ENCODE data around the gene MSMP.

Gene MSMP

GRCh38 chr9:35754264-35754663 is at the start of gene MSMP:
Gene MSMP (minus strand): TSS chr9:35754276. CDS start chr9:35754129, 147 bp downstream.
- DNase-seq = no peak

GRCh38 chr9:35801328-35802128 is 47.5 kb upstream of the MSMP start:
- no peak for DNase-seq

GRCh38 chr9:35800530-35800929 is 46.5 kb upstream of the MSMP start:
- DNase-seq = no peak

GRCh38 chr9:35798658-35799374 is 44.7 kb upstream of the MSMP start:
- no peak for DNase-seq

- DNase-seq = no peak
These were observed 43.4 kb upstream of the MSMP start for GRCh38 chr9:35797311-35798109.

GRCh38 chr9:35795695-35796094 is 41.6 kb upstream of the MSMP start:
- DNase-seq = no peak

- DNase-seq = no peak
These were observed 39.4 kb upstream of the MSMP start for GRCh38 chr9:35793461-35793860.

- no peak for DNase-seq
These were observed 38.8 kb upstream of the MSMP start for GRCh38 chr9:35792826-35793225.

- no peak for DNase-seq
These were observed 38.1 kb upstream of the MSMP start for GRCh38 chr9:35792024-35792813.

- no peak for DNase-seq
These were observed 37.3 kb upstream of the MSMP start, which contains the start of gene NPR2 for GRCh38 chr9:35791297-35791921. Gene NPR2 (plus strand): TSS chr9:35791591. CDS start chr9:35792409, 818 bp downstream.

GRCh38 chr9:35790385-35791296 is 36.6 kb upstream of the MSMP start:
- DNase-seq = peak; percentile 25

- DNase-seq = no peak
These were observed 35.9 kb upstream of the MSMP start for GRCh38 chr9:35790025-35790384.

- no peak for DNase-seq
These were observed 35.5 kb upstream of the MSMP start for GRCh38 chr9:35789541-35789940.

GRCh38 chr9:35783418-35783817 is 29.3 kb upstream of the MSMP start:
- no peak for DNase-seq

- DNase-seq = no peak
These were observed 27.0 kb upstream of the MSMP start for GRCh38 chr9:35781066-35781465.

GRCh38 chr9:35778496-35778895 is 24.4 kb upstream of the MSMP start:
- DNase-seq = no peak

GRCh38 chr9:35776018-35776417 is 21.9 kb upstream of the MSMP start:
- no peak for DNase-seq

GRCh38 chr9:35774907-35775635 is 21.0 kb upstream of the MSMP start:
- DNase-seq = peak; percentile 70

- no peak for DNase-seq
These were observed 17.9 kb upstream of the MSMP start for GRCh38 chr9:35771943-35772342.

GRCh38 chr9:35771534-35771933 is 17.5 kb upstream of the MSMP start:
- DNase-seq = no peak
